NT2/D1 (cell line): Measurements from ENCODE around the gene SCN9A.

Source experiments
- SUZ12 ChIP-seq: IDR thresholded peaks from 2 replicates; pipeline ENCODE4 v1.6.1; 2011; ENCODE audit not compliant: insufficient read length, insufficient read depth; ENCODE audit errors: extremely low read depth
- YY1 ChIP-seq: IDR thresholded peaks from 2 replicates; pipeline ENCODE4 v1.6.1; 2011; ENCODE audit not compliant: insufficient read length, insufficient read depth
- ZNF274 ChIP-seq: IDR thresholded peaks from 2 replicates; pipeline ENCODE4 v1.6.1; 2011; ENCODE audit warnings: mild to moderate bottlenecking, low read depth, low read length

DNA sequence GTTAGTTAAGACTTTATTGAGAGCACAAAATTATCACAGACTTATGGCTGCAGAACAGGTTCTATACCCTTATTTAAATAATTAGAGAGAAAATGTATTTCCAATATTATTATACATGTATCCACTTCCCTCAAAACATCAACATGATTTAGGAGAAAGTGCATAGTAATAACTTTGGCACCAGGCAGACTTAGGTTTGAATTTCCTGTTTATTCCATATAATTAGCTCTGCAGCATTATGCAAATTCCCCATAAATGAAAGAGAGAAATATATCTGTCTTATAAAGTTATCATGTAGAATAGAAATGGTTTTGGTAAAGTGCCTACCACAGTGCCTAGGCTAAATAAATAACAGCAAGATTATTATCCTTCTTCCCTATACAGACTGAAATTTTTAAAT lies 15.3 kb downstream of the SCN9A start:
- no peak for TF ChIP-seq ZNF274
- TF ChIP-seq YY1 = no peak
- TF ChIP-seq SUZ12 = no peak
